NOMO-1 (cell line): ENCODE data around the gene ADAM19.

Source experiments
- DNase-seq, 2 experiments: peaks; one replicate each; lab custom pipeline; 2025; ENCODE audit not compliant: unreplicated experiment in 2 of 2; lab: John Stamatoyannopoulos, UW

Gene ADAM19

GRCh38 chr5:157519579-157520253 is 55.9 kb downstream of the ADAM19 start:
- DNase-seq, result peak in 1 of 2 experiments; percentile 38

GRCh38 chr5:157518963-157519362 is 56.6 kb downstream of the ADAM19 start:
- DNase-seq, result no peak

- no peak for DNase-seq
Measured at GRCh38 chr5:157516626-157517325, 58.8 kb downstream of the ADAM19 start.

- DNase-seq, result no peak
Measured at GRCh38 chr5:157516006-157516405, 59.6 kb downstream of the ADAM19 start.

- DNase-seq, result no peak
Measured at GRCh38 chr5:157514974-157515373, 60.6 kb downstream of the ADAM19 start.

- no peak for DNase-seq
Measured at GRCh38 chr5:157513182-157513581, 62.4 kb downstream of the ADAM19 start.

- peak in 1 of 2 experiments; percentile 36 for DNase-seq
Measured at GRCh38 chr5:157511651-157512644, 63.6 kb downstream of the ADAM19 start.

GRCh38 chr5:157510682-157511081 is 64.9 kb downstream of the ADAM19 start:
- no peak for DNase-seq

GRCh38 chr5:157509587-157509986 is 66.0 kb downstream of the ADAM19 start:
- DNase-seq, result no peak

GRCh38 chr5:157509093-157509492 is 66.5 kb downstream of the ADAM19 start:
- no peak for DNase-seq

- DNase-seq, result no peak
Measured at GRCh38 chr5:157506981-157507780, 68.4 kb downstream of the ADAM19 start.

- DNase-seq, result no peak
Measured at GRCh38 chr5:157506066-157506590, 69.4 kb downstream of the ADAM19 start.

- DNase-seq, result no peak
Measured at GRCh38 chr5:157505496-157505895, 70.1 kb downstream of the ADAM19 start.

GRCh38 chr5:157504053-157504452 is 71.5 kb downstream of the ADAM19 start:
- DNase-seq, result no peak

- DNase-seq, result peak; percentile 71 to 90
Measured at GRCh38 chr5:157502143-157502647, 73.4 kb downstream of the ADAM19 start.

- DNase-seq, result no peak
Measured at GRCh38 chr5:157497875-157498611, 77.5 kb downstream of the ADAM19 start.

- DNase-seq, result no peak
Measured at GRCh38 chr5:157496864-157497263, 78.7 kb downstream of the ADAM19 start.

- DNase-seq, result peak; percentile 87 to 90
Measured at GRCh38 chr5:157494178-157494832, 81.3 kb downstream of the ADAM19 start.

- DNase-seq, result no peak
Measured at GRCh38 chr5:157492886-157493285, 82.7 kb downstream of the ADAM19 start.
